Omental fat pad (tissue), 4 donors: Measurements from ENCODE around the gene LMOD1. TPM values are rescaled to one million over a fixed set of nuclear protein-coding genes. Genes with fewer than 3 reads are reported as not detected.
"Not testable (repeated sequence)": the region's sequence is repeated elsewhere in the genome, so short reads cannot be mapped to it uniquely, and the experiment has no call there.

Experiments
- ATAC-seq: fragments of 150-250 bp; one replicate; pipeline ENCODE4 v1.9.1; 2016; ENCODE audit warnings: mild to moderate bottlenecking, moderate library complexity; ENCODE audit not compliant: low FRiP score
- DNase-seq: peaks from one replicate; pipeline ENCODE4 v3.0.0-alpha.2; 2019; ENCODE audit warnings: low spot score
- total RNA-seq, 4 donors: library from RNA; depleted of rRNA; stranded (reverse); fragments of >200 nt; gene quantifications; one replicate each; pipeline ENCODE4 v1.1.0, GENCODE V29; 2016
- TF ChIP-seq, protein P1 (sequence below), 3 donors: fragments of 450-650 bp; IDR thresholded peaks; one replicate each; pipeline ENCODE4 v1.5.1; 2016 to 2017; ENCODE audit warnings: antibody characterized with exemption in 3 of 3, mild to moderate bottlenecking in 3 of 3, moderate library complexity in 2 of 3

Gene LMOD1
- total RNA-seq, 4 donors from 2014 or later = 30.2 to 124 (median 35.8) TPM

- TF ChIP-seq, protein P1, sequence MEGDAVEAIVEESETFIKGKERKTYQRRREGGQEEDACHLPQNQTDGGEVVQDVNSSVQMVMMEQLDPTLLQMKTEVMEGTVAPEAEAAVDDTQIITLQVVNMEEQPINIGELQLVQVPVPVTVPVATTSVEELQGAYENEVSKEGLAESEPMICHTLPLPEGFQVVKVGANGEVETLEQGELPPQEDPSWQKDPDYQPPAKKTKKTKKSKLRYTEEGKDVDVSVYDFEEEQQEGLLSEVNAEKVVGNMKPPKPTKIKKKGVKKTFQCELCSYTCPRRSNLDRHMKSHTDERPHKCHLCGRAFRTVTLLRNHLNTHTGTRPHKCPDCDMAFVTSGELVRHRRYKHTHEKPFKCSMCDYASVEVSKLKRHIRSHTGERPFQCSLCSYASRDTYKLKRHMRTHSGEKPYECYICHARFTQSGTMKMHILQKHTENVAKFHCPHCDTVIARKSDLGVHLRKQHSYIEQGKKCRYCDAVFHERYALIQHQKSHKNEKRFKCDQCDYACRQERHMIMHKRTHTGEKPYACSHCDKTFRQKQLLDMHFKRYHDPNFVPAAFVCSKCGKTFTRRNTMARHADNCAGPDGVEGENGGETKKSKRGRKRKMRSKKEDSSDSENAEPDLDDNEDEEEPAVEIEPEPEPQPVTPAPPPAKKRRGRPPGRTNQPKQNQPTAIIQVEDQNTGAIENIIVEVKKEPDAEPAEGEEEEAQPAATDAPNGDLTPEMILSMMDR (IDR thresholded peaks at IDR 0.05) = no peak
These were observed 1.3 kb upstream of the LMOD1 start for GRCh38 chr1:201947697-201948008.

DNA sequence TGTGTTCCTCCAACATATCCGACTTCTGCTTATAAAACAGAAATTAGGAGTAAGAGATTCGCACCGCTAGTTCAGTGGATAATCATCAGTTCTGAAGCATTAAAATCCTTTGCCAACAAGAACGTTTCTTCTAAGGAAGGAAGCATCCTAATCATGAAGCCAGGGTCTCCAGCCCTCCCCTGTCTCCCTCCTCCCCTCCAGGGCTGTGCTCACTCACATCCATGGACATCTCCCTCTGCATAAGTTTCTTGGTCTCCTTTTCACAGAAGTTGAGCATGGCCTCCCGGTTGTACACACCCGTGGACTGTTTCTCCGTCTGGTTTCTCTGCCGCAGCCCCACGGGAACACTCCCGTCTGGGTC is 505 bp downstream of the LMOD1 start:
- DNase-seq = no peak
- TF ChIP-seq, protein P1 (IDR thresholded peaks at IDR 0.05) = no peak
- ATAC-seq = peak; percentile 15

More at GRCh38 chr1:201947697-201948008, 1.3 kb upstream of the LMOD1 start:
- DNase-seq (no peak), ATAC-seq (no peak)

GRCh38 chr1:201945157-201945556 is 1.2 kb downstream of the LMOD1 start:
- no peak for ATAC-seq
- DNase-seq = no peak
- TF ChIP-seq, protein P1 (IDR thresholded peaks at IDR 0.05) = no peak

- TF ChIP-seq, protein P1 (IDR thresholded peaks at IDR 0.05) = no peak
- no peak for ATAC-seq
- no peak for DNase-seq
These were observed 1.7 kb downstream of the LMOD1 start for GRCh38 chr1:201944639-201945038.

GRCh38 chr1:201944002-201944401 is 2.3 kb downstream of the LMOD1 start:
- no peak for DNase-seq
- ATAC-seq = no peak

GRCh38 chr1:201942129-201942495 is 4.2 kb downstream of the LMOD1 start:
- DNase-seq (no peak), ATAC-seq (no peak)
- TF ChIP-seq, protein P1 (IDR thresholded peaks at IDR 0.05) = no peak

More at GRCh38 chr1:201944002-201944401, 2.3 kb downstream of the LMOD1 start:
- TF ChIP-seq, protein P1 (IDR thresholded peaks at IDR 0.05) = no peak

GRCh38 chr1:201941420-201942128 is 4.8 kb downstream of the LMOD1 start:
- DNase-seq (no peak), ATAC-seq (no peak)
- TF ChIP-seq, protein P1 (IDR thresholded peaks at IDR 0.05) = no peak

DNA sequence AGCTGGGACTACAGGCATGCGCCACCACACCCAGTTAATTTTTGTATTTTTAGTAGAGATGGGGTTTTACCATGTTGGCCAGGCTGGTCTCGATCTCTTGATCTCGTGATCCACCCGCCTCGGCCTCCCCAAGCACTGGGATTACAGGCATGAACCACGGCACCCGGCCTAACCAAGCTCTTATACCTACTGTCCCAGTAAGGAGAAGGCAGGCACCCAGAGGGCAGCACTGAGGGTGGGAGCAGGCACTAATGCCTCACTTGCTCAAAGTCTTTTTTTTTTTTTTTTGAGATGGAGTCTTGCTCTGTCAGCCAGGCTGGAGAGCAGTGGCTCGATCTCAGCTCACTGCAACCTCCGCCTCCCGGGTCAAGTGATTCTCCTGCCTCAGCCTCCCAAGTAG is 6.0 kb downstream of the LMOD1 start:
- not testable (repeated sequence) for ATAC-seq, DNase-seq
